Keratinocyte (primary cell): Measurements from ENCODE around the gene APC. TPM values are rescaled to one million over a fixed set of nuclear protein-coding genes. Genes with fewer than 3 reads are reported as not detected.
"Not testable (repeated sequence)": the region's sequence is repeated elsewhere in the genome, so short reads cannot be mapped to it uniquely, and the experiment has no call there.

Experiments used
- DNase-seq: peaks from one replicate; pipeline ENCODE4 v3.0.0-alpha.2; 2011; ENCODE audit warnings: low read depth, missing footprints, low spot score
- FAIRE-seq: peaks from 2 replicates; lab custom pipeline; 2011; peaks lifted over from hg19 to GRCh38; lab: Jason Lieb, UNC
- H2AFZ ChIP-seq: 2 replicates; pipeline ENCODE4 v1.6.0; 2012; ENCODE audit warnings: low read length, control low read depth, inconsistent platforms; ENCODE audit not compliant: control insufficient read depth
- H3K27ac ChIP-seq: 2 replicates; pipeline ENCODE4 v1.5.1; 2011; ENCODE audit warnings: low read length; ENCODE audit not compliant: control insufficient read depth, insufficient read depth
- H3K27me3 ChIP-seq: 3 replicates; pipeline ENCODE4 v1.6.0; 2011; ENCODE audit warnings: low read length; ENCODE audit not compliant: control insufficient read depth, insufficient read depth; ENCODE audit errors: extremely low read depth
- H3K36me3 ChIP-seq, 2 experiments: 2 replicates in 1 of 2; 3 replicates in 1 of 2; pipeline ENCODE4 v1.5.1; 2011; ENCODE audit warnings: low read length in 2 of 2, mild to moderate bottlenecking in 1 of 2; ENCODE audit not compliant: control insufficient read depth in 2 of 2, insufficient read depth in 2 of 2; ENCODE audit errors: extremely low read depth in 1 of 2
- H3K4me1 ChIP-seq: 3 replicates; pipeline ENCODE4 v1.5.1; 2011; ENCODE audit warnings: low read length; ENCODE audit not compliant: control insufficient read depth, insufficient read depth; ENCODE audit errors: extremely low read depth
- H3K4me2 ChIP-seq: 3 replicates; pipeline ENCODE4 v1.6.0; 2011; ENCODE audit warnings: low read depth, low read length; ENCODE audit not compliant: control insufficient read depth, insufficient read depth; ENCODE audit errors: extremely low read depth
- H3K4me3 ChIP-seq, 3 experiments: fragments of 200-600 bp in 1 of 3; sonication (generic) in 1 of 3; 2 replicates in 2 of 3; 3 replicates in 1 of 3; pipeline ENCODE4 v1.5.1; 2011 to 2016; ENCODE audit warnings: low read length in 3 of 3, mild to moderate bottlenecking in 3 of 3, control low read depth in 2 of 3, inconsistent platforms in 1 of 3, low read depth in 1 of 3, mixed read lengths in 1 of 3, mixed run types in 1 of 3, moderate library complexity in 1 of 3; ENCODE audit not compliant: control insufficient read depth in 2 of 3, insufficient read depth in 2 of 3; ENCODE audit errors: extremely low read depth in 1 of 3
- H3K79me2 ChIP-seq: 2 replicates; pipeline ENCODE4 v1.6.0; 2012; ENCODE audit warnings: low read length; ENCODE audit not compliant: control insufficient read depth, insufficient read depth
- H3K9ac ChIP-seq: 3 replicates; pipeline ENCODE4 v1.6.0; 2011; ENCODE audit warnings: low read length; ENCODE audit not compliant: control insufficient read depth, insufficient read depth; ENCODE audit errors: extremely low read depth
- H3K9me1 ChIP-seq: 3 replicates; pipeline ENCODE4 v1.6.0; 2011; ENCODE audit warnings: low read length; ENCODE audit not compliant: control insufficient read depth, insufficient read depth; ENCODE audit errors: extremely low read depth
- H3K9me3 ChIP-seq: 2 replicates; pipeline ENCODE4 v1.5.1; 2012; ENCODE audit warnings: low read depth, low read length; ENCODE audit not compliant: control insufficient read depth
- H4K20me1 ChIP-seq: 3 replicates; pipeline ENCODE4 v1.6.0; 2011; ENCODE audit warnings: low read length; ENCODE audit not compliant: control insufficient read depth, insufficient read depth; ENCODE audit errors: extremely low read depth
- CTCF ChIP-seq, 3 experiments: IDR thresholded peaks in 1 of 3; conservative IDR thresholded peaks in 1 of 3; optimal IDR thresholded peaks in 1 of 3; 2 replicates in 2 of 3; 3 replicates in 1 of 3; pipeline versions ENCODE3 to v1.5.1; 2011; ENCODE audit warnings: low read length in 3 of 3, mild to moderate bottlenecking in 3 of 3, moderate library complexity in 2 of 3, control low read depth in 1 of 3, inconsistent platforms in 1 of 3; ENCODE audit not compliant: insufficient read depth in 2 of 3; ENCODE audit errors: extremely low read depth in 1 of 3
- EZH2 ChIP-seq: IDR thresholded peaks from one replicate; pipeline ENCODE4 v1.6.1; 2012; ENCODE audit warnings: inconsistent platforms, mild to moderate bottlenecking, low read length, moderate library complexity
- dilution Hi-C: fragments of 300-500 bp; cut with MboI; formaldehyde crosslinking; loops from one replicate; pipeline ENCODE4 v1.7.0; 2020; ENCODE audit warnings: low sequenced_read_pairs; ENCODE audit not compliant: extremely low pct_ligation_motif_present
- polyA plus RNA-seq, 5 experiments: library from polyadenylated mRNA; depleted of rRNA in 3 of 5; stranded (reverse) in 3 of 5; stranded (forward) in 1 of 5; unstranded in 1 of 5; fragments of >200 nt; gene quantifications; 1 replicate in 1 of 5; 2 replicates in 3 of 5; 3 replicates in 1 of 5; pipeline versions ENCODE4 v1.2.1 to v1.2.3, GENCODE V29; 2011 to 2012; ENCODE audit warnings: missing spikeins in 2 of 5, low read depth in 1 of 5, low replicate concordance in 1 of 5

Gene APC
- polyA plus RNA-seq, 1 donor (not counting 4 experiments of a cell fraction or from before 2014, with no cell fraction given), result 16.5 TPM

DNA sequence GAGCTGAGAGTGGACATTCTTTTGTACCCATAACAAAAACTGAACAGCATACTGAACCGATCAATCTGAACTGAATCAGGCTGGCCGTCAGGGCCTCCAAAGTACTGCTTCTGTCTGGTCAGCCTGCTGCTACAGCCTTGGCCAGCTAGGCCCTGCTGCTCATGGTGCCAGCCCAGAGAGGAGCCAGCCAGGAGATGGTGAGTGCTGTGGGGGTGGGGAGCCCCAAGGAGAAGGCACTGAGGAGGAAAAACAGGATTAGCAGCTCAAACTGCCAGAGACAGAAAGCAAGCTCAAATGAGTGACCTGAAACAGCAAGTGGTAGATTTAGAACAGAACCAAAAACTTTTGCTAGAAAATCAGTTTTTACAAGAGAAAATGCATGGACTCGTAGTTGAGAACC, 147.3 kb downstream of the APC start:
- Histone ChIP-seq H3K36me3 (peaks cover 23 to 37% of the 10 kb centered on the region in 2 experiments), H3K27me3 (no peaks in the 10 kb centered on the region), H3K9ac (no peak overlapping the region), H3K9me1 (peaks cover 3% of the 10 kb centered on the region), H3K4me3 (no peak overlapping the region), H3K27ac (no peak overlapping the region), H4K20me1 (no peaks in the 10 kb centered on the region), H3K79me2 (peaks cover 13% of the 10 kb centered on the region), H3K4me2 (no peak overlapping the region), H3K4me1 (no peaks in the 10 kb centered on the region), H3K9me3 (no peaks in the 10 kb centered on the region), H2AFZ (no peak overlapping the region)
- no peak for DNase-seq
- TF ChIP-seq CTCF (optimal IDR thresholded peaks at IDR 0.05 in 1 of 3, IDR thresholded peaks at IDR 0.05 in 1 of 3, conservative IDR thresholded peaks at IDR 0.05 in 1 of 3; ENCODE audit: extremely low read depth in 1 of 3, insufficient read depth in 2 of 3, low read length in 3 of 3), result no peak
- no peak for TF ChIP-seq EZH2
- dilution Hi-C loops, result no loop called here
- FAIRE-seq, result no peak

DNA sequence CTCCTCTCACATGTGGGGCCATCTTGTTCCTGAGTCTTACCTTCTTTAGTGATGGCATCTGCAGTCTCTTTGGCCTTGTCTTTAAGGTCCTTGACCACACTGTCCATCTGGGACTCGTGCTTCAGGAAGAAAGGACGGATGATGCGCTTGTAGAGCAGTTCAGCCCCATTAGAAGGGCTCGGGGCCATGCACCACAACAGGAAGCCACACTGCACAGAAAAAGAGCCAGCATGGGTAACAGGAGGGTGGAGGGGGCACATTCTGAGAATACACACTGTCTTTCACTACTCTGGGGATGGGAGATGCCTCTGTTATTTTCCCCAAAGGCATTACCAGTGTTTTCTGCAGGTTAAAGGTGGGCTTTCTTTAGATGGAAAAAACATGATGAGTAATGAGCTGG, 149.3 kb downstream of the APC start:
- no peak for FAIRE-seq
- no peak overlapping the region for H3K9ac ChIP-seq
- no peak overlapping the region for H3K4me3 ChIP-seq
- no peaks in the 10 kb centered on the region for H3K27me3 ChIP-seq
- no peak for DNase-seq
- H3K4me2 ChIP-seq, result no peak overlapping the region
- H3K27ac ChIP-seq, result no peak overlapping the region
- H2AFZ ChIP-seq, result no peak overlapping the region
- dilution Hi-C loops, result no loop called here
- H3K36me3 ChIP-seq, result peaks cover 21 to 32% of the 10 kb centered on the region in 2 experiments
- H4K20me1 ChIP-seq, result no peaks in the 10 kb centered on the region
- peaks cover 3% of the 10 kb centered on the region for H3K9me1 ChIP-seq
- peaks cover 16% of the 10 kb centered on the region for H3K79me2 ChIP-seq
- no peaks in the 10 kb centered on the region for H3K9me3 ChIP-seq
- H3K4me1 ChIP-seq, result no peaks in the 10 kb centered on the region
- TF ChIP-seq EZH2, result no peak
- TF ChIP-seq CTCF (optimal IDR thresholded peaks at IDR 0.05 in 1 of 3, IDR thresholded peaks at IDR 0.05 in 1 of 3, conservative IDR thresholded peaks at IDR 0.05 in 1 of 3; ENCODE audit: extremely low read depth in 1 of 3, insufficient read depth in 2 of 3, low read length in 3 of 3), result no peak

GRCh38 chr5:112892066-112892465, 154.4 kb downstream of the APC start:
- H2AFZ ChIP-seq, H3K27ac ChIP-seq, H3K9me3 ChIP-seq, H4K20me1 ChIP-seq, FAIRE-seq, H3K4me3 ChIP-seq, H3K4me2 ChIP-seq, H3K9ac ChIP-seq, H3K27me3 ChIP-seq, H3K4me1 ChIP-seq, H3K9me1 ChIP-seq, DNase-seq, dilution Hi-C loops: not testable (repeated sequence)
- H3K36me3 ChIP-seq, result peaks cover 10 to 19% of the 10 kb centered on the region in 2 experiments
- H3K79me2 ChIP-seq, result peaks cover 19% of the 10 kb centered on the region
